HCT116 (cell line): ENCODE measurements around the gene PIEZO2.

Experiments used
- ATF3 ChIP-seq: IDR thresholded peaks from 2 replicates; pipeline ENCODE4 v1.6.1; 2012
- CTCF ChIP-seq, 3 experiments: fragments of 200-600 bp in 1 of 3; sonication (generic) in 1 of 3; IDR thresholded peaks in 2 of 3; conservative IDR thresholded peaks in 1 of 3; 2 replicates each; pipeline ENCODE4 v1.5.1; 2012 to 2017; ENCODE audit warnings: low read depth in 2 of 3, low read length in 2 of 3, antibody characterized with exemption in 1 of 3, borderline replicate concordance in 1 of 3, control low read depth in 1 of 3, mild to moderate bottlenecking in 1 of 3, mixed read lengths in 1 of 3, mixed run types in 1 of 3, moderate library complexity in 1 of 3; ENCODE audit not compliant: insufficient read depth in 1 of 3
- EZH2 ChIP-seq: fragments of 200-600 bp; sonication (generic); IDR thresholded peaks from 2 replicates; pipeline ENCODE4 v1.6.1; 2017; ENCODE audit warnings: antibody characterized with exemption, mixed run types
- EZH2phosphoT487 ChIP-seq: fragments of 200-600 bp; IDR thresholded peaks from 2 replicates; pipeline ENCODE4 v1.6.1; 2018; ENCODE audit warnings: antibody characterized with exemption, borderline replicate concordance
- FOSL1 ChIP-seq: IDR thresholded peaks from 2 replicates; pipeline ENCODE4 v1.6.1; 2012; ENCODE audit warnings: low read depth
- MAX ChIP-seq: IDR thresholded peaks from 2 replicates; pipeline ENCODE4 v1.6.1; 2012
- POLR2A ChIP-seq: IDR thresholded peaks from 2 replicates; pipeline ENCODE4 v1.7.0; 2011; ENCODE audit warnings: borderline replicate concordance; ENCODE audit not compliant: insufficient read depth, insufficient read length; ENCODE audit errors: extremely low read depth
- POLR2AphosphoS5 ChIP-seq: IDR thresholded peaks from 2 replicates; pipeline ENCODE4 v1.6.1; 2011; ENCODE audit warnings: mild to moderate bottlenecking, low read depth, low read length, moderate library complexity
- RAD21 ChIP-seq: IDR thresholded peaks from 2 replicates; pipeline ENCODE4 v1.6.1; 2012; ENCODE audit warnings: low read depth, mild to moderate bottlenecking
- SRF ChIP-seq: IDR thresholded peaks from 2 replicates; pipeline ENCODE4 v1.6.1; 2012; ENCODE audit warnings: low read depth
- YY1 ChIP-seq: IDR thresholded peaks from 2 replicates; pipeline ENCODE4 v1.6.1; 2011; ENCODE audit warnings: low read length, low read depth, moderate library complexity, mild to moderate bottlenecking; ENCODE audit not compliant: insufficient replicate concordance; ENCODE audit errors: extremely low read depth
- ZBTB33 ChIP-seq: IDR thresholded peaks from 2 replicates; pipeline ENCODE4 v1.6.1; 2011; ENCODE audit warnings: mild to moderate bottlenecking, low read length, moderate library complexity; ENCODE audit not compliant: insufficient replicate concordance; ENCODE audit errors: extremely low read depth

- TF ChIP-seq MAX, result no peak
- TF ChIP-seq POLR2A, result no peak
- no peak for TF ChIP-seq SRF
- no peak for TF ChIP-seq EZH2phosphoT487
- TF ChIP-seq CTCF (IDR thresholded peaks at IDR 0.05 in 2 of 3, conservative IDR thresholded peaks at IDR 0.05 in 1 of 3; ENCODE audit: borderline replicate concordance in 1 of 3, insufficient read depth in 1 of 3, low read depth in 2 of 3, low read length in 2 of 3), result no peak
- no peak for TF ChIP-seq POLR2AphosphoS5
- no peak for TF ChIP-seq YY1
- TF ChIP-seq EZH2, result no peak
- no peak for TF ChIP-seq FOSL1
- TF ChIP-seq ZBTB33, result no peak
- TF ChIP-seq ATF3, result no peak
- TF ChIP-seq RAD21, result no peak
Observed at GRCh38 chr18:10843565-10843964, 305.8 kb downstream of the PIEZO2 start.
